K562 (cell line): Measurements from ENCODE around the gene TMEM131L. TPM values are rescaled to one million over a fixed set of nuclear protein-coding genes. Genes with fewer than 3 reads are reported as not detected.

ENCODE experiments used
- ATAC-seq: fragments of 200-7000 bp; cut with Tn5 transposase; 3 replicates; pipeline ENCODE4 v1.9.1; 2020; ENCODE audit warnings: moderate library complexity
- BruUV-seq: library from RNA; stranded (reverse); fragments of 400-500 nt; replicated peaks from 2 replicates; lab custom pipeline; 2021; lab: Mats Ljungman, UMichigan
- CTCF ChIA-PET: fragments of 300-600 bp; formaldehyde crosslinking; extraction: SDS; loops from one replicate; lab custom pipeline; 2021; ENCODE audit warnings: low intra/inter-chr PET ratio; lab: Yijun Ruan, JAX
- POLR2A ChIA-PET: fragments of 300-600, 350-650 bp; sonication (Branson Sonifier 250); formaldehyde crosslinking; extraction: SDS; loops from one replicate; lab custom pipeline; 2021; ENCODE audit warnings: antibody characterized with exemption, inconsistent platforms; lab: Yijun Ruan, JAX
- DNase-seq, 4 experiments: peaks; one replicate each; pipeline versions ENCODE4 v3.0.0 to v3.0.0-alpha.2; 2011 to 2018; ENCODE audit warnings: low spot score in 3 of 4, mixed read lengths in 3 of 4; ENCODE audit errors: extremely low read depth in 1 of 4
- FAIRE-seq: peaks from 2 replicates; lab custom pipeline; 2011; peaks lifted over from hg19 to GRCh38; lab: Jason Lieb, UNC
- H2AFZ ChIP-seq: 2 replicates; pipeline ENCODE4 v1.6.0; 2011; ENCODE audit warnings: low read depth, low read length, control low read depth, inconsistent platforms
- H3K27ac ChIP-seq: fragments of 200-600 bp; 3 replicates; pipeline ENCODE4 v1.8.0; 2011; ENCODE audit warnings: low read depth, mild to moderate bottlenecking, control low read depth, inconsistent platforms, low read length, moderate library complexity, mixed read lengths; ENCODE audit errors: extremely low read depth
- H3K27me3 ChIP-seq, 2 experiments: fragments of 300-600 bp in 1 of 2; 2 replicates in 1 of 2; 3 replicates in 1 of 2; pipeline versions ENCODE4 v1.6.0 to v1.8.0; 2011; ENCODE audit warnings: inconsistent platforms in 2 of 2, low read length in 2 of 2, mild to moderate bottlenecking in 1 of 2, mixed read lengths in 1 of 2, moderate library complexity in 1 of 2; ENCODE audit not compliant: control insufficient read depth in 2 of 2, insufficient read depth in 2 of 2
- H3K36me3 ChIP-seq: fragments of 300-600 bp; 3 replicates; pipeline ENCODE4 v1.8.0; 2011; ENCODE audit warnings: mild to moderate bottlenecking, low read length, inconsistent platforms; ENCODE audit not compliant: control insufficient read depth, insufficient read depth
- H3K4me1 ChIP-seq, 2 experiments: fragments of 200-600 bp in 1 of 2; replicated peaks in 1 of 2; 2 replicates in 1 of 2; 3 replicates in 1 of 2; pipeline versions ENCODE4 v1.5.1 to v1.8.0; 2011; ENCODE audit warnings: inconsistent platforms in 2 of 2, low read length in 2 of 2, mild to moderate bottlenecking in 1 of 2, mixed read lengths in 1 of 2, moderate library complexity in 1 of 2; ENCODE audit not compliant: control insufficient read depth in 2 of 2, insufficient read depth in 2 of 2
- H3K4me2 ChIP-seq: 2 replicates; pipeline ENCODE4 v1.6.1; 2011; ENCODE audit warnings: low read length, control low read depth, inconsistent platforms, mixed read lengths; ENCODE audit not compliant: insufficient read depth
- H3K4me3 ChIP-seq: fragments of 200-600 bp; sonication (generic), shearing (Covaris generic); 2 replicates; pipeline ENCODE4 v1.5.1; 2016; ENCODE audit warnings: control low read depth, inconsistent platforms
- H3K79me2 ChIP-seq: fragments of 200-600 bp; 3 replicates; pipeline ENCODE4 v1.8.0; 2011; ENCODE audit warnings: low read length, inconsistent platforms; ENCODE audit not compliant: control insufficient read depth, insufficient read depth
- H3K9ac ChIP-seq, 2 experiments: 2 replicates each; pipeline versions ENCODE4 v1.6.0 to v1.6.1; 2011; ENCODE audit warnings: low read depth in 2 of 2, low read length in 2 of 2, control low read depth in 1 of 2, inconsistent platforms in 1 of 2, mild to moderate bottlenecking in 1 of 2, mixed read lengths in 1 of 2; ENCODE audit not compliant: insufficient read depth in 1 of 2
- H3K9me1 ChIP-seq: one replicate; pipeline ENCODE4 v1.6.0; 2011; ENCODE audit warnings: inconsistent platforms, mild to moderate bottlenecking, low read length, moderate library complexity; ENCODE audit not compliant: control insufficient read depth, insufficient read depth
- H3K9me3 ChIP-seq: replicated peaks from 2 replicates; pipeline ENCODE4 v1.5.1; 2011; ENCODE audit warnings: low read depth, low read length, inconsistent platforms; ENCODE audit not compliant: control insufficient read depth, insufficient read depth
- H4K20me1 ChIP-seq: replicated peaks from 2 replicates; pipeline ENCODE4 v1.6.1; 2011; ENCODE audit warnings: low read length, inconsistent platforms, mixed read lengths; ENCODE audit not compliant: control insufficient read depth, insufficient read depth
- CCNT2 ChIP-seq: IDR thresholded peaks from 2 replicates; pipeline ENCODE4 v1.6.1; 2011; ENCODE audit warnings: borderline replicate concordance, low read depth, mild to moderate bottlenecking, moderate library complexity, mixed read lengths, low read length; ENCODE audit not compliant: insufficient read length; ENCODE audit errors: extremely low read depth
- CHD4 ChIP-seq: fragments of 200-600 bp; sonication (generic); IDR thresholded peaks from 3 replicates; pipeline ENCODE4 v1.6.1; 2012; ENCODE audit warnings: low read depth, mild to moderate bottlenecking, mixed read lengths, low read length, inconsistent platforms; ENCODE audit not compliant: insufficient read depth, insufficient replicate concordance, poor library complexity, severe bottlenecking
- DMBX1 ChIP-seq: fragments of 250-450 bp; sonication (Bioruptor Pico); IDR thresholded peaks from 2 replicates; pipeline ENCODE4 v1.8.0; 2022; ENCODE audit warnings: inconsistent platforms, mild to moderate bottlenecking, moderate library complexity, borderline replicate concordance
- JUND ChIP-seq, 2 experiments: IDR thresholded peaks; 2 replicates in 1 of 2; 3 replicates in 1 of 2; pipeline ENCODE4 v1.6.1; 2011; ENCODE audit warnings: borderline replicate concordance in 2 of 2, low read depth in 2 of 2, low read length in 2 of 2, improper control_type of control experiment in 1 of 2, missing biosample characterization in 1 of 2, missing genetic modification characterization in 1 of 2, missing genetic modification reagents in 1 of 2
- MCM7 ChIP-seq, 2 experiments: fragments of 450-650 bp; IDR thresholded peaks; 2 replicates each; pipeline ENCODE4 v1.6.1; 2016 to 2018
- NFRKB ChIP-seq: fragments of 450-650 bp; IDR thresholded peaks from 2 replicates; pipeline ENCODE4 v1.6.1; 2016; ENCODE audit warnings: low read depth
- NONO ChIP-seq, 2 experiments: fragments of 200-400 bp in 1 of 2; fragments of 450-650 bp in 1 of 2; formaldehyde crosslinking in 1 of 2; IDR thresholded peaks; 2 replicates each; pipeline ENCODE4 v1.6.1; 2017; ENCODE audit warnings: low read depth in 2 of 2, mild to moderate bottlenecking in 2 of 2, moderate library complexity in 2 of 2, low read length in 1 of 2
- RBM15 ChIP-seq: fragments of 200-400 bp; formaldehyde crosslinking; IDR thresholded peaks from 2 replicates; pipeline ENCODE4 v1.6.1; 2018; ENCODE audit warnings: mild to moderate bottlenecking, low read length, moderate library complexity; ENCODE audit not compliant: insufficient read depth
- TFAM ChIP-seq: fragments of 250-450 bp; sonication (Bioruptor Pico); conservative IDR thresholded peaks from 2 replicates; pipeline ENCODE4 v1.5.0; 2021; ENCODE audit warnings: mild to moderate bottlenecking, moderate library complexity
- ZNF165 ChIP-seq: fragments of 250-450 bp; sonication (Bioruptor Pico); IDR thresholded peaks from 2 replicates; pipeline ENCODE4 v1.4.0; 2020; ENCODE audit warnings: borderline replicate concordance
- ZSCAN29 ChIP-seq: fragments of 450-650 bp; IDR thresholded peaks from 2 replicates; pipeline ENCODE4 v1.6.1; 2017
- WGBS: fragments of 100-300 bp; shearing (Covaris generic); methylation state at CpG from one replicate; pipeline ENCODE4 v1.1.6; 2016; ENCODE audit warnings: low coverage, mixed read lengths; ENCODE audit not compliant: insufficient coverage; ENCODE audit errors: missing lambda C conversion rate; 5-methylcytosine and 5-hydroxymethylcytosine counted together
- in situ Hi-C: fragments of 300-500 bp; cut with MboI; formaldehyde crosslinking; loops from 4 replicates; pipeline ENCODE4 v1.15.0; 2018; ENCODE audit warnings: inconsistent platforms, mixed read lengths
- intact Hi-C: fragments of 100-400 bp; cut with micrococcal nuclease; formaldehyde crosslinking; loops from 2 replicates; pipeline ENCODE4 v1.14.2; 2022
- polyA plus RNA-seq, 8 experiments: library from polyadenylated mRNA; depleted of rRNA in 4 of 8; stranded (reverse) in 5 of 8; unstranded in 3 of 8; fragments of >200 nt; fragmentation: Nextera tagmentation in 2 of 8; fragmentation: Illumina TruSeq in 1 of 8; extraction: Ambion mirVana in 2 of 8; extraction: Trizol in 1 of 8; gene quantifications; 2 replicates each; pipeline versions ENCODE4 v1.2.1 to v1.2.3, GENCODE V29; 2011 to 2014; ENCODE audit warnings: inconsistent platforms in 1 of 8, missing spikeins in 1 of 8
- total RNA-seq, 7 experiments: library from RNA; depleted of rRNA in 6 of 7; stranded (reverse); fragments of >200 nt in 6 of 7; fragmentation: Illumina TruSeq in 2 of 7; extraction: Trizol in 2 of 7; gene quantifications; 2 replicates each; pipeline versions ENCODE4 v1.2.1 to v1.2.3, GENCODE V29; 2011 to 2021; ENCODE audit warnings: low replicate concordance in 1 of 7
- TF ChIP-seq, protein P1 (sequence below): fragments of 250-450 bp; sonication (Bioruptor Pico); IDR thresholded peaks from 2 replicates; pipeline ENCODE4 v1.5.0; 2020; ENCODE audit warnings: mild to moderate bottlenecking, borderline replicate concordance

The TMEM131L gene
- total and polyA plus RNA-seq, 9 of the 15 experiments (the other 6 are each of a cell fraction or from before 2014, with no cell fraction given) = 1.2 to 20.8 (median 12.9) TPM

DNA sequence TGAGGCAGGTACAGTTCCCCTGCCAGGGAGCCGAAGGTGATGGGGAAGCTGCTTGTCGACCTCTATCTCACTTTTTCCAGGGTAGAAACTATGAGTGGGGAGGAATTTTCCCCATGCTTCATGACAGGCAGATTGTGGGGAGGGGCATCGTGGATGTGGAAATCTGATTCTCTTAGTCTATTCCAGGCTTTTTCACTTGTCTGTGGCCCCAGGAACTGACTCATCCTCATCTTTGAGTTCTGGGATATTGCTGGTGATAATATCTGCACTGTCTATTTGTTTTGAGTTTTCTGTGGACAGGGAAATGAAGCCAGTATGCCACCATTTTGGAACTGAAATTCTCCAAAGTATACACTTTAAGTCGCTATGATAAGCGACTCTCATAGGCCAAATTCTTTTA, 210.3 kb downstream of the TMEM131L start:
- H3K79me2 ChIP-seq = no peaks in the 10 kb centered on the region
- no peak for TF ChIP-seq ZNF165 (CRISPR knock-in tag)
- TF ChIP-seq NONO (IDR thresholded peaks at IDR 0.05; ENCODE audit: low read depth in 2 of 2, low read length in 1 of 2) = no peak
- TF ChIP-seq TFAM (CRISPR knock-in tag) = no peak
- TF ChIP-seq, protein P1, sequence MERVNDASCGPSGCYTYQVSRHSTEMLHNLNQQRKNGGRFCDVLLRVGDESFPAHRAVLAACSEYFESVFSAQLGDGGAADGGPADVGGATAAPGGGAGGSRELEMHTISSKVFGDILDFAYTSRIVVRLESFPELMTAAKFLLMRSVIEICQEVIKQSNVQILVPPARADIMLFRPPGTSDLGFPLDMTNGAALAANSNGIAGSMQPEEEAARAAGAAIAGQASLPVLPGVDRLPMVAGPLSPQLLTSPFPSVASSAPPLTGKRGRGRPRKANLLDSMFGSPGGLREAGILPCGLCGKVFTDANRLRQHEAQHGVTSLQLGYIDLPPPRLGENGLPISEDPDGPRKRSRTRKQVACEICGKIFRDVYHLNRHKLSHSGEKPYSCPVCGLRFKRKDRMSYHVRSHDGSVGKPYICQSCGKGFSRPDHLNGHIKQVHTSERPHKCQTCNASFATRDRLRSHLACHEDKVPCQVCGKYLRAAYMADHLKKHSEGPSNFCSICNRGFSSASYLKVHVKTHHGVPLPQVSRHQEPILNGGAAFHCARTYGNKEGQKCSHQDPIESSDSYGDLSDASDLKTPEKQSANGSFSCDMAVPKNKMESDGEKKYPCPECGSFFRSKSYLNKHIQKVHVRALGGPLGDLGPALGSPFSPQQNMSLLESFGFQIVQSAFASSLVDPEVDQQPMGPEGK = no peak
- no peak for TF ChIP-seq RBM15
- TF ChIP-seq NFRKB = no peak
- TF ChIP-seq CCNT2 = no peak
- no peak for TF ChIP-seq JUND (IDR thresholded peaks at IDR 0.05; ENCODE audit: borderline replicate concordance, low read depth, low read length)
- no peak for TF ChIP-seq JUND (tag; IDR thresholded peaks at IDR 0.05; ENCODE audit: borderline replicate concordance, low read depth, low read length)
- no peak for TF ChIP-seq MCM7 (IDR thresholded peaks at IDR 0.05)
- no peak for TF ChIP-seq CHD4
- no peak for TF ChIP-seq ZSCAN29
- TF ChIP-seq DMBX1 (CRISPR knock-in tag) = no peak
- no peaks in the 10 kb centered on the region for H3K36me3 ChIP-seq
- H3K27me3 ChIP-seq = peaks cover 0 to 2% of the 10 kb centered on the region in 2 experiments; a peak in 1 of 5 replicates
- no peak for DNase-seq
- H3K4me3 ChIP-seq = no peak overlapping the region
- CTCF ChIA-PET = no interaction called here
- no peaks in the 10 kb centered on the region for H3K9me1 ChIP-seq
- no peak for FAIRE-seq
- POLR2A ChIA-PET = no interaction called here
- no peak overlapping the region for H3K9ac ChIP-seq
- H3K4me2 ChIP-seq = no peak overlapping the region
- BruUV-seq = no TSS peak
- no peaks in the 10 kb centered on the region for H3K4me1 ChIP-seq
- no peak overlapping the region for H2AFZ ChIP-seq
- in situ Hi-C loops (no loop called here), intact Hi-C loops (no loop called here)
- H4K20me1 ChIP-seq = no peaks in the 10 kb centered on the region
- WGBS = 0% methylated on average over 5 of the region's 5 CpGs
- H3K9me3 ChIP-seq = no peaks in the 10 kb centered on the region; the same call in 1 of the 2 replicates
- no peak overlapping the region for H3K27ac ChIP-seq
- ATAC-seq = no peak
